Colonic mucosa (tissue), 4 donors: Measurements from ENCODE around the gene XPA. TPM values are rescaled to one million over a fixed set of nuclear protein-coding genes. Genes with fewer than 3 reads are reported as not detected.

Source experiments
- DNase-seq: peaks from one replicate; pipeline ENCODE4 v3.0.0-alpha.2; 2020
- H3K27ac ChIP-seq: fragments of 200-600 bp; one replicate; pipeline ENCODE4 v1.8.0; 2021
- H3K27me3 ChIP-seq: fragments of 200-600 bp; one replicate; pipeline ENCODE4 v1.8.0; 2021
- H3K36me3 ChIP-seq: fragments of 200-600 bp; one replicate; pipeline ENCODE4 v1.8.0; 2021
- H3K4me1 ChIP-seq: fragments of 200-600 bp; one replicate; pipeline ENCODE4 v1.8.0; 2021; ENCODE audit warnings: mild to moderate bottlenecking
- H3K4me3 ChIP-seq: fragments of 200-600 bp; one replicate; pipeline ENCODE4 v1.8.0; 2021
- H3K9ac ChIP-seq, 2 donors: one replicate each; pipeline ENCODE4 v1.7.0; 2013; ENCODE audit warnings: control low read depth in 2 of 2, low read depth in 2 of 2, low read length in 2 of 2
- H3K9me3 ChIP-seq: fragments of 200-600 bp; one replicate; pipeline ENCODE4 v1.8.0; 2021
- intact Hi-C: fragments of 100-400 bp; cut with DNase I; formaldehyde crosslinking; loops from one replicate; pipeline ENCODE4 v1.14.1; 2022
- total RNA-seq, 2 donors: library from RNA; stranded (reverse); fragmentation: NEBNext Ultra II Directional in 1 of 2; extraction: Animal tissue kit (Norgen Biotek cat#: 25700) in 1 of 2; gene quantifications; one replicate each; pipeline ENCODE4 v1.2.1, GENCODE V29; 2021
- TF ChIP-seq, protein P1 (sequence below): fragments of 200-600 bp; IDR thresholded peaks from one replicate; pipeline ENCODE4 v1.8.0; 2022; ENCODE audit warnings: antibody characterized with exemption, mild to moderate bottlenecking
- donor health status: healthy.
- donor health status: DM: no; HTN: no; CAD: no.
- donor health status: DM: no; HTN: no; CAD: no.

XPA gene
- total RNA-seq, 2 donors from 2014 or later, result 7.0 to 8.0 TPM

DNA sequence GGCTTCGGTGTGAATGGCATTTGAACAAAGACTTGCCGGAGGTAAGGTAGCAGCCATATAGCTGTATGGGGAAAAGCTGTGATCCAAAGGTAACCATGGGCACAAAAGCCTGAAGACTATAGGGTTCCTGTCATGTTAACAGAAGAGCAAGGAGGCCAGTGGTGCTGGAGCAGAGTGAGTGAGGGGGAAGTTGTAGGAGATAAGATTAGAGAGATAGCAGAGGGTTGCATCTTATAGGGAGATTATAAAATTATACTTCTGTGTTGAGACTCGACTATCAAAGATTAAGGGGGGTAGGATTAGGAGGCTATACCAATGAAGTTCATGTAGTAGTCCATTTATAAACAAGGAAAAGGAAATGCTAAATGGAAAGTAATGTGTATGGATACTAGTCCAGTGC lies 60.2 kb downstream of the XPA start:
- Histone ChIP-seq H3K4me1 (peaks cover 23% of the 10 kb centered on the region), H3K4me3 (no peak overlapping the region), H3K27ac (no peak overlapping the region), H3K36me3 (no peaks in the 10 kb centered on the region), H3K9me3 (no peaks in the 10 kb centered on the region), H3K27me3 (no peaks in the 10 kb centered on the region), H3K9ac (no peak overlapping the region)
- no peak for DNase-seq
- TF ChIP-seq, protein P1, sequence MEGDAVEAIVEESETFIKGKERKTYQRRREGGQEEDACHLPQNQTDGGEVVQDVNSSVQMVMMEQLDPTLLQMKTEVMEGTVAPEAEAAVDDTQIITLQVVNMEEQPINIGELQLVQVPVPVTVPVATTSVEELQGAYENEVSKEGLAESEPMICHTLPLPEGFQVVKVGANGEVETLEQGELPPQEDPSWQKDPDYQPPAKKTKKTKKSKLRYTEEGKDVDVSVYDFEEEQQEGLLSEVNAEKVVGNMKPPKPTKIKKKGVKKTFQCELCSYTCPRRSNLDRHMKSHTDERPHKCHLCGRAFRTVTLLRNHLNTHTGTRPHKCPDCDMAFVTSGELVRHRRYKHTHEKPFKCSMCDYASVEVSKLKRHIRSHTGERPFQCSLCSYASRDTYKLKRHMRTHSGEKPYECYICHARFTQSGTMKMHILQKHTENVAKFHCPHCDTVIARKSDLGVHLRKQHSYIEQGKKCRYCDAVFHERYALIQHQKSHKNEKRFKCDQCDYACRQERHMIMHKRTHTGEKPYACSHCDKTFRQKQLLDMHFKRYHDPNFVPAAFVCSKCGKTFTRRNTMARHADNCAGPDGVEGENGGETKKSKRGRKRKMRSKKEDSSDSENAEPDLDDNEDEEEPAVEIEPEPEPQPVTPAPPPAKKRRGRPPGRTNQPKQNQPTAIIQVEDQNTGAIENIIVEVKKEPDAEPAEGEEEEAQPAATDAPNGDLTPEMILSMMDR, result no peak
- intact Hi-C loops, result no loop called here

DNA sequence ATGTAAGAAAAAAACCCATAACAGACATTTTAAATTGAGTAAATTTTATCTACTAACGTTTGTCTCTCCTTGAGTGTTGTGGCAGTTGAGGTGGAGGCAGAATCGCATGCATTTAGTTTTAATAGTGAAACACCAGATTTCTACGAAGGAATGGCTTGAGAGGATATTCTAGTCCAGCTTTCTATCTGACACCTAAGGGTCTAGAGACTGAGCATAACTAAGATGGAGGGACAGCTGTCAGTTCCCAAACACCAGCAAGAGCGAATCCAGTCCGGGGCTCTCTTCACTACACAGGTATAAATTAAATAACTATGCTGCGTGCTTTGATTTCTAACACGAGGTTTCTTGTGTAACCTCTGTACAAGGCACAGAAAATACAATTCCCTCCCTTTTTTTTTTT lies 62.1 kb downstream of the XPA start:
- TF ChIP-seq, protein P1, result no peak
- Histone ChIP-seq H3K4me1 (peaks cover 27% of the 10 kb centered on the region), H3K4me3 (peak overlapping the region; percentile 91), H3K9me3 (no peaks in the 10 kb centered on the region), H3K9ac (peak overlapping the region in 1 of 2 donors; percentile 85), H3K36me3 (no peaks in the 10 kb centered on the region), H3K27ac (no peak overlapping the region), H3K27me3 (no peaks in the 10 kb centered on the region)
- DNase-seq, result no peak
- intact Hi-C loops, result no loop called here

DNA sequence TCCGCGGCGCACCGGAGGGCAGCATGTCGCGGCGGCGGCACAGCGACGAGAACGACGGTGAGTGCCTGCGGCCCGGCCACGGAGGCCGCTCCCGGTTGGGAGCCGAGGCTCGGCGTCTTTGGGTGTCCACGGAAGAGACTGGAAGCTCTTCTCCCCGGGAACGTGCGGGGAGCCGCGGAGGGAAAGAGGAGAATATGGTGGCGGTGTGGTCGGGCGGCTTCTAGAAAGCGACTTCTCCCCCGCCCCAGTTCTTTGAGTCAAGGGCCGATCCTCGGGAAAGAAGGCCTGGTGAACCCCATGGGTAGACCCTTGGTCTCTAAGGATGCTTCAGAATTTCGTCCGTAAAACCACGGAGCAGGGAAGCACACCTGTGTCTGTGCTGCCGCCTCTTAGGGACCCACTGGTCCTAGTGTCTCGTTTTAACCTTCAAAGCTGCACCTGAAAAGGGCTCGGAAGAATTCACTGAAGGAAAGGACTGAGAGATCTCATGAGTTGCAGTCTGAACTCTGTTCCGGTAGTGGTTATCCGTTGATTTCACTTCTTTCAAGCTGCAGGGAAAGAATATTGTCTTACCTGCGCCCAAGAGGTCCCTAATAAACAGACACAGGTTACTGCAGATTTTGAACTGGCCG lies 63.2 kb downstream of the XPA start:
- Histone ChIP-seq H3K4me3 (peak overlapping the region; percentile 91), H3K27me3 (no peaks in the 10 kb centered on the region), H3K9ac (peak overlapping the region; percentile 85 to 94), H3K36me3 (no peaks in the 10 kb centered on the region), H3K9me3 (no peaks in the 10 kb centered on the region), H3K4me1 (peaks cover 27% of the 10 kb centered on the region), H3K27ac (peak overlapping the region; percentile 94)
- intact Hi-C loops, result no loop called here
- DNase-seq, result no peak
- TF ChIP-seq, protein P1, result no peak

DNA sequence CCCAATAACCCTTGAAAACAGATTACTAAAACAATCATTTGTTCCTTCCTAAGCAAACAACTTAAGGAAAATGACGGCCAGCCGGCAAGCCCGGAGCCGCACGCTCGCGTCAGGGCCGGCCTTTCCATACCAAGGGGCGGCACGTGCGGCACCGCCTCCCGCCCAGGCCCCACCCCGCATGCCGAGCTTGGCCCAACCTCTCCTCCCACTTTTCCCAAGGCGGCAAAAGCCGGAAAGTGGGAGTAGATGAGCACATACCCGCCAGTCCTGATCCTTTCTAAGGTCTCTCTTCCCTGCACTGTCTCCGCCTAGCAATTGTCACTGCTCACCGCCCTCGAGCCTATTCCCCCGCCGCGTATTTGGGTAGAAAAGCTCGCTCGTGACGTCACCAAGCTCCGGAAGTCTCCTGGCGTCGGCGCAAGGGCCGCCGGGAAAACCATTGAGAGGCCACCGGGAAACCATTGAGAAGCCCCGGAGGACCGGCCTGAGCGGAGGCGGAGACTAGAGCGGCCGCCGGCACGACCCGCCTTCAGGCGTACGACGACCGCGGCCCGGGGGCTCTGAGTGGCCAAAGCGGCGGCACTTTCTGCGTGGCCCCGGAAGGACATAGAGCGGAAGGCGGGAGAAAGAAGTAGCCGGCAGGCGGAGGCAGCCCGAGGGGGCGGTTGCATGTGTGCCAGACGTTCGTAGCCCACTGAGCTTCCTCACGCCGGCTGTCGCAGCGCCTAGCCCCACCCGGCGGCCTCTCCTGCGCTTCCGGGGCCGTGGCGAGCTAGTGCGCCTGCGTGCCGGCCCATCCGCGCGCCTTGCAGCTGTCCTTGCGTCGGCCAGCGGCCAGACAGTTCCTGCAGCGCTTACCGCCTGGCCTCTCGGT lies 63.9 kb downstream of the XPA start, which contains the start of the genes NCBP1 and TSTD2:
Gene NCBP1 (plus strand): TSS at position 837 of the 874 bp plus-strand sequence. CDS start 61 bp downstream, outside the sequence.
Gene TSTD2 (minus strand): TSS at position 384 of the 874 bp plus-strand sequence. CDS start 5,806 bp downstream, outside the sequence.
- no peaks in the 10 kb centered on the region for H3K9me3 ChIP-seq
- peaks cover 27% of the 10 kb centered on the region for H3K4me1 ChIP-seq
- peak within 1 kb of the TSS; percentile 94 to 97 for H3K9ac ChIP-seq
- peak within 1 kb of the TSS; percentile 91 for H3K4me3 ChIP-seq
- peak; percentile 97 for DNase-seq
- intact Hi-C loops, result no loop called here
- TF ChIP-seq, protein P1, result no peak
- H3K27me3 ChIP-seq, result no peaks in the 10 kb centered on the region
- no peaks in the 10 kb centered on the region for H3K36me3 ChIP-seq
- peak within 1 kb of the TSS; percentile 94 for H3K27ac ChIP-seq

DNA sequence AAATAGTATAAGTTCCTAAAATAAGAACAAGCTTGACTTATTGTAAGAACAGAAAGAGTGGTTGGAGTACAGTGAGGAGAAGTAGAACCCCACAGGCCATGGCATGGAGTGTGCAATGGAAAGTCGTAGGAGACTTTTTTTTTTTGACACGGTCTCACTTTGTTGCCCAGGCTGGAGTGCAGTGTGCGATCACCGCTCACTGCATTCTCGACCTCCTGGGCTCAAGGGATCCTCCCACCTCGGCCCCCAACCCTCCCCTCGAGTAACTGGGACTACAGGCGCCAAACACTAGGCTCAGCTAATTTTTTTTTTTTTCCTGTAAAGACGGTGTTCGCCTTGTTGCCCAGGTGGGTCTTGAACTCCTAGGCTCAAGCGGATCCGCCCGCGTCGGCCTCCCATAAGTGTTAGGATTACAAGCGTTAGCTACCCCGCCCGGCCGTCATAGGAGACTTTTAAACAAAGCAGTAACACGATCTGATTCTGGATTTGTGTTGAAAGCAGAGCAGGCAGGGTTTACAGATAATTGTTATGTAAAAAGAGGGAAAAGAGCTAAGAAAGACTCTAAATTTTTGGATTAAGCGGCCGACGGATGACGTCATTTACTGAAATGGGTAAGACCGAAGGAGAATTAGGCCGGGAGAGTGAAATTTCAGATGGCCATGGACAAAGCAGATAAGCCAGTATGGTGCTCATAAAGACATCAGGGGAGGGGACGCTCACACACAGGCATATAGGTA lies 64.7 kb downstream of the XPA start:
- Histone ChIP-seq H3K27me3 (no peaks in the 10 kb centered on the region), H3K9me3 (no peaks in the 10 kb centered on the region), H3K27ac (peak overlapping the region; percentile 94), H3K4me1 (peaks cover 22% of the 10 kb centered on the region), H3K9ac (peak overlapping the region; percentile 57 to 97), H3K4me3 (peak overlapping the region; percentile 91), H3K36me3 (no peaks in the 10 kb centered on the region)
- DNase-seq, result peak; percentile 61
- intact Hi-C loops, result no loop called here
- TF ChIP-seq, protein P1, result no peak
